K562 (cell line): Measurements from ENCODE around the gene GPR152. TPM values are rescaled to one million over a fixed set of nuclear protein-coding genes. Genes with fewer than 3 reads are reported as not detected.

ENCODE experiments used
- ETV6 ChIP-seq, 3 experiments: fragments of 150-350 bp in 1 of 3; sonication (generic) in 1 of 3; formaldehyde crosslinking in 1 of 3; IDR thresholded peaks; 2 replicates each; pipeline versions ENCODE4 v1.6.1 to v1.8.0; 2014 to 2022; ENCODE audit warnings: borderline replicate concordance in 2 of 3, low read depth in 2 of 3, antibody characterized with exemption in 1 of 3, low read length in 1 of 3, mild to moderate bottlenecking in 1 of 3, missing genetic modification reagents in 1 of 3
- ILK ChIP-seq: fragments of 450-650 bp; IDR thresholded peaks from 2 replicates; pipeline ENCODE4 v1.6.1; 2016; ENCODE audit warnings: missing genetic modification characterization, low read depth, mild to moderate bottlenecking, missing compliant biosample characterization, moderate library complexity, borderline replicate concordance
- IRF2 ChIP-seq: sonication (generic); formaldehyde crosslinking; IDR thresholded peaks from 2 replicates; pipeline ENCODE4 v1.8.1; 2022; ENCODE audit warnings: mild to moderate bottlenecking, missing genetic modification reagents
- KLF16 ChIP-seq: IDR thresholded peaks from 2 replicates; pipeline ENCODE4 v1.6.1; 2016; ENCODE audit warnings: antibody characterized with exemption
- PHF21A ChIP-seq: fragments of 450-650 bp; IDR thresholded peaks from 2 replicates; pipeline ENCODE4 v1.6.1; 2017; ENCODE audit warnings: low read depth, borderline replicate concordance
- POLR2A ChIP-seq: fragments of 450-650 bp; conservative IDR thresholded peaks from 2 replicates; pipeline ENCODE4 v1.6.1; 2016
- RBM17 ChIP-seq: fragments of 200-400 bp; formaldehyde crosslinking; IDR thresholded peaks from 2 replicates; pipeline ENCODE4 v1.6.1; 2017; ENCODE audit warnings: low read depth, mild to moderate bottlenecking, low read length, borderline replicate concordance
- SIN3B ChIP-seq: fragments of 450-650 bp; IDR thresholded peaks from 2 replicates; pipeline ENCODE4 v1.6.1; 2017; ENCODE audit warnings: low read depth, mild to moderate bottlenecking, moderate library complexity
- TEAD4 ChIP-seq, 2 experiments: sonication (generic) in 1 of 2; formaldehyde crosslinking in 1 of 2; IDR thresholded peaks; 2 replicates each; pipeline versions ENCODE4 v1.6.1 to v1.8.0; 2012 to 2022; ENCODE audit warnings: borderline replicate concordance in 1 of 2, inconsistent platforms in 1 of 2, low read length in 1 of 2, mild to moderate bottlenecking in 1 of 2, missing genetic modification reagents in 1 of 2
- U2AF1 ChIP-seq: fragments of 200-400 bp; formaldehyde crosslinking; optimal IDR thresholded peaks from 2 replicates; pipeline ENCODE3; 2017; ENCODE audit warnings: mild to moderate bottlenecking, low read depth, low read length, moderate library complexity
- ZBED1 ChIP-seq: IDR thresholded peaks from 2 replicates; pipeline ENCODE4 v1.6.1; 2014
- ZNF143 ChIP-seq: sonication (generic); formaldehyde crosslinking; IDR thresholded peaks from 2 replicates; pipeline ENCODE4 v1.9.0; 2022; ENCODE audit warnings: mild to moderate bottlenecking, missing genetic modification reagents
- ZNF217 ChIP-seq: sonication (generic); formaldehyde crosslinking; IDR thresholded peaks from 2 replicates; pipeline ENCODE4 v1.8.0; 2022; ENCODE audit warnings: mild to moderate bottlenecking, missing genetic modification reagents
- ZNF354B ChIP-seq: fragments of 250-450 bp; sonication (Bioruptor Pico); IDR thresholded peaks from 2 replicates; pipeline ENCODE4 v1.4.0; 2020
- polyA plus RNA-seq, 8 experiments: library from polyadenylated mRNA; depleted of rRNA in 4 of 8; stranded (reverse) in 5 of 8; unstranded in 3 of 8; fragments of >200 nt; fragmentation: Nextera tagmentation in 2 of 8; fragmentation: Illumina TruSeq in 1 of 8; extraction: Ambion mirVana in 2 of 8; extraction: Trizol in 1 of 8; gene quantifications; 2 replicates each; pipeline versions ENCODE4 v1.2.1 to v1.2.3, GENCODE V29; 2011 to 2014; ENCODE audit warnings: inconsistent platforms in 1 of 8, missing spikeins in 1 of 8
- total RNA-seq, 7 experiments: library from RNA; depleted of rRNA in 6 of 7; stranded (reverse); fragments of >200 nt in 6 of 7; fragmentation: Illumina TruSeq in 2 of 7; extraction: Trizol in 2 of 7; gene quantifications; 2 replicates each; pipeline versions ENCODE4 v1.2.1 to v1.2.3, GENCODE V29; 2011 to 2021; ENCODE audit warnings: low replicate concordance in 1 of 7
- TF ChIP-seq, protein P1 (sequence below): fragments of 450-650 bp; IDR thresholded peaks from 2 replicates; pipeline ENCODE4 v1.6.1; 2016; ENCODE audit warnings: low read depth
- TF ChIP-seq, protein P2 (sequence below): fragments of 450-650 bp; IDR thresholded peaks from 2 replicates; pipeline ENCODE4 v1.7.1; 2018; ENCODE audit warnings: mild to moderate bottlenecking, low read depth; ENCODE audit not compliant: partially characterized antibody

Gene GPR152
- total and polyA plus RNA-seq, 9 of the 15 experiments (the other 6 are each of a cell fraction or from before 2014, with no cell fraction given) = not detected

DNA sequence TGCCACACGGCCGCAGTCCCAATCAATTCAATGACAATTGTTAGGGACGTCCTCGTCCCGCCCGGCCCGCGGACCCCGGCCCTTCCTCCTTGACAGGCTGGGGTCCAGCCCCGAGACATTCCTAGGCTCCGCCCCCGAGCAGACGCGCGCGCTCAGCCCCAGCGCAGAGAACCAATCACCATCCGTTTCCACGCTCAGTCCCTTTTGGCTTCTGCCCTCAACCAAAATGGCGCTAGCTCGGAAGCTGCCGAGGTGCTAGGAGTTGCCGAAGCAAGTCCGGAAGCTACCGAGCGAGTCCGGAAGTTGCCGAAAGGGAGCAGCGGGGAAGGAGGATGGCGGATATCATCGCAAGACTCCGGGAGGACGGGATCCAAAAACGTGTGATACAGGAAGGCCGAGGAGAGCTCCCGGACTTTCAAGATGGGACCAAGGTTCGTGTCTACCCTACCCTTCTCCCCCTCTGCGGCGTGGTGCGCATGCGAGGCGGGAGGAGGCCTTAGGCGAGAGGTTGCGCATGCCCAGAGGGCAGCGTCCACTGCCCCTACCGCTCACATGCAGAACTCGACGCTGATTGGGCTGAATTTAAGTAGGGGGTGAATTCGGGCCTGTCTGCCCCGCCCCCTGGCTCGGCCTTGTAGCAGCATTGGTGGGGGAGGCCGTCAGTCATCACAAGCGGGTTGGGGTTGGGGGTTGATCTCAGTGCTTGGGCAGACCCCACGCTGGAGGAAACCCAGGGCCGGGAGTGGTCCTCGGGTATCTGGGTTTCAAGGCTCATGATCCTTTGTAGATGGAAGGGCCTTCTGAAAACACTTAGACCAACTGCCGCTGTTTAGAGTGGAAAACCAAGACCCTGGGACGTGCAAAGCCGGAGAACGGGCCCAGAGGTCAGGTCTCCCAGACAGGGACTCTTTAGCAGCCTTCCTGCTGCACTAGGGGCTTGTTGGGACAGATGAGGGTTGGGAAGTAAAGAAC, 30.6 kb upstream of the GPR152 start, which contains the start of gene AIP (continued):
- TF ChIP-seq SIN3B (peak; percentile 94), KLF16 (no peak), ZBED1 (no peak), POLR2A (peak; percentile 81), U2AF1 (no peak), IRF2 (peak; percentile 65; the same call in 1 of the 2 replicates), ETV6 (IDR thresholded peaks at IDR 0.05; ENCODE audit: borderline replicate concordance in 1 of 2, low read depth in 2 of 2, low read length in 1 of 2) (no peak), ETV6 (CRISPR knock-in tag; IDR thresholded peaks at IDR 0.05; ENCODE audit: borderline replicate concordance) (peak; percentile 97; the same call in 1 of the 2 replicates), ZNF143 (peak; percentile 64), PHF21A (no peak), ILK (tag) (no peak), RBM17 (no peak), ZNF217 (CRISPR knock-in tag) (no peak), TEAD4 (IDR thresholded peaks at IDR 0.05; ENCODE audit: low read length) (0 out of 2 replicates have a peak, but pooled peaks have one; percentile 35), TEAD4 (CRISPR knock-in tag; IDR thresholded peaks at IDR 0.05; ENCODE audit: borderline replicate concordance) (peak; percentile 95; the same call in 1 of the 2 replicates), ZNF354B (CRISPR knock-in tag) (no peak)
- TF ChIP-seq, protein P1, sequence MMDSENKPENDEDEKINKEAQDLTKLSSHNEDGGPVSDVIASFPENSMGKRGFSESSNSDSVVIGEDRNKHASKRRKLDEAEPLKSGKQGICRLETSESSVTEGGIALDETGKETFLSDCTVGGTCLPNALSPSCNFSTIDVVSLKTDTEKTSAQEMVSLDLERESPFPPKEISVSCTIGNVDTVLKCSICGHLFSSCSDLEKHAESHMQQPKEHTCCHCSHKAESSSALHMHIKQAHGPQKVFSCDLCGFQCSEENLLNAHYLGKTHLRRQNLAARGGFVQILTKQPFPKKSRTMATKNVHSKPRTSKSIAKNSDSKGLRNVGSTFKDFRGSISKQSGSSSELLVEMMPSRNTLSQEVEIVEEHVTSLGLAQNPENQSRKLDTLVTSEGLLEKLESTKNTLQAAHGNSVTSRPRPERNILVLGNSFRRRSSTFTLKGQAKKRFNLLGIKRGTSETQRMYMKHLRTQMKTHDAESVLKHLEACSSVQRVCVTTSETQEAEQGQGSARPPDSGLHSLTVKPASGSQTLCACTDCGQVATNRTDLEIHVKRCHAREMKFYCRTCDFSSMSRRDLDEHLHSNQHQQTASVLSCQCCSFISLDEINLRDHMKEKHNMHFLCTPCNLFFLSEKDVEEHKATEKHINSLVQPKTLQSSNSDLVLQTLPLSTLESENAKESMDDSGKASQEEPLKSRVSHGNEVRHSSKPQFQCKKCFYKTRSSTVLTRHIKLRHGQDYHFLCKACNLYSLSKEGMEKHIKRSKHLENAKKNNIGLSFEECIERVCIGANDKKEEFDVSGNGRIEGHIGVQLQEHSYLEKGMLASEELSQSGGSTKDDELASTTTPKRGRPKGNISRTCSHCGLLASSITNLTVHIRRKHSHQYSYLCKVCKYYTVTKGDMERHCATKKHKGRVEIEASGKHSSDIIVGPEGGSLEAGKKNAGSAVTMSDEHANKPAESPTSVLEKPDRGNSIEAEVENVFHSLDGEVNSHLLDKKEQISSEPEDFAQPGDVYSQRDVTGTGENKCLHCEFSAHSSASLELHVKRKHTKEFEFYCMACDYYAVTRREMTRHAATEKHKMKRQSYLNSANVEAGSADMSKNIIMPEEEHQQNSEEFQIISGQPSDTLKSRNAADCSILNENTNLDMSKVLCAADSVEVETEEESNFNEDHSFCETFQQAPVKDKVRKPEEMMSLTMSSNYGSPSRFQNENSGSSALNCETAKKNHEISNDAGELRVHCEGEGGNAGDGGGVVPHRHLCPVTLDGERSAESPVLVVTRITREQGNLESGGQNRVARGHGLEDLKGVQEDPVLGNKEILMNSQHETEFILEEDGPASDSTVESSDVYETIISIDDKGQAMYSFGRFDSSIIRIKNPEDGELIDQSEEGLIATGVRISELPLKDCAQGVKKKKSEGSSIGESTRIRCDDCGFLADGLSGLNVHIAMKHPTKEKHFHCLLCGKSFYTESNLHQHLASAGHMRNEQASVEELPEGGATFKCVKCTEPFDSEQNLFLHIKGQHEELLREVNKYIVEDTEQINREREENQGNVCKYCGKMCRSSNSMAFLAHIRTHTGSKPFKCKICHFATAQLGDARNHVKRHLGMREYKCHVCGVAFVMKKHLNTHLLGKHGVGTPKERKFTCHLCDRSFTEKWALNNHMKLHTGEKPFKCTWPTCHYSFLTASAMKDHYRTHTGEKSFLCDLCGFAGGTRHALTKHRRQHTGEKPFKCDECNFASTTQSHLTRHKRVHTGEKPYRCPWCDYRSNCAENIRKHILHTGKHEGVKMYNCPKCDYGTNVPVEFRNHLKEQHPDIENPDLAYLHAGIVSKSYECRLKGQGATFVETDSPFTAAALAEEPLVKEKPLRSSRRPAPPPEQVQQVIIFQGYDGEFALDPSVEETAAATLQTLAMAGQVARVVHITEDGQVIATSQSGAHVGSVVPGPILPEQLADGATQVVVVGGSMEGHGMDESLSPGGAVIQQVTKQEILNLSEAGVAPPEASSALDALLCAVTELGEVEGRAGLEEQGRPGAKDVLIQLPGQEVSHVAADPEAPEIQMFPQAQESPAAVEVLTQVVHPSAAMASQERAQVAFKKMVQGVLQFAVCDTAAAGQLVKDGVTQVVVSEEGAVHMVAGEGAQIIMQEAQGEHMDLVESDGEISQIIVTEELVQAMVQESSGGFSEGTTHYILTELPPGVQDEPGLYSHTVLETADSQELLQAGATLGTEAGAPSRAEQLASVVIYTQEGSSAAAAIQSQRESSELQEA = no peak
- TF ChIP-seq, protein P2, sequence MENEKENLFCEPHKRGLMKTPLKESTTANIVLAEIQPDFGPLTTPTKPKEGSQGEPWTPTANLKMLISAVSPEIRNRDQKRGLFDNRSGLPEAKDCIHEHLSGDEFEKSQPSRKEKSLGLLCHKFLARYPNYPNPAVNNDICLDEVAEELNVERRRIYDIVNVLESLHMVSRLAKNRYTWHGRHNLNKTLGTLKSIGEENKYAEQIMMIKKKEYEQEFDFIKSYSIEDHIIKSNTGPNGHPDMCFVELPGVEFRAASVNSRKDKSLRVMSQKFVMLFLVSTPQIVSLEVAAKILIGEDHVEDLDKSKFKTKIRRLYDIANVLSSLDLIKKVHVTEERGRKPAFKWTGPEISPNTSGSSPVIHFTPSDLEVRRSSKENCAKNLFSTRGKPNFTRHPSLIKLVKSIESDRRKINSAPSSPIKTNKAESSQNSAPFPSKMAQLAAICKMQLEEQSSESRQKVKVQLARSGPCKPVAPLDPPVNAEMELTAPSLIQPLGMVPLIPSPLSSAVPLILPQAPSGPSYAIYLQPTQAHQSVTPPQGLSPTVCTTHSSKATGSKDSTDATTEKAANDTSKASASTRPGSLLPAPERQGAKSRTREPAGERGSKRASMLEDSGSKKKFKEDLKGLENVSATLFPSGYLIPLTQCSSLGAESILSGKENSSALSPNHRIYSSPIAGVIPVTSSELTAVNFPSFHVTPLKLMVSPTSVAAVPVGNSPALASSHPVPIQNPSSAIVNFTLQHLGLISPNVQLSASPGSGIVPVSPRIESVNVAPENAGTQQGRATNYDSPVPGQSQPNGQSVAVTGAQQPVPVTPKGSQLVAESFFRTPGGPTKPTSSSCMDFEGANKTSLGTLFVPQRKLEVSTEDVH = peak; percentile 20
